ENCODE measurements around the gene LY6G5B. TPM values are rescaled to one million over a fixed set of nuclear protein-coding genes. Genes with fewer than 3 reads are reported as not detected.

The LY6G5B gene
- total and polyA plus RNA-seq, 9 donors, result 8.5 to 28.4 (median 13.1) TPM

DNA sequence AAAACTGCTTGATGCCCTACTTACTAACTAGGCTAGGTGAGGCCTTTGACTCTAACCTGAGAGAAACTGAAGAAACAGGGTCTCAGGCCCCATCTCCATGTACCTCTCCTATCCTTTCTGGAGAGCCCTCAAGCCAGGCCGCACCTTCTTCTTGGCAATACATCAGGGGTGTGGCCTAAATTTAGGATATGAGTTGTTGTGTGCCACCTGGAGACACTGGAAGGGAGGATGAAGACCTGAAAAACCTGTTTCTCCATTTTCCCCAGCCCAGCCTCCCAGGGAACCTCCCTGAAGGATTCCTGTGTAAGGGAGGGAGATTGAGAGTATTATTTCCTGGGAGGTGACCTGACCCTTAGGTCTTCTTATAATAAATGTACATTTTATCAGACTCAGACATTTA is 48.5 kb downstream of the LY6G5B start:
- Histone ChIP-seq H3K4me3 (no peak overlapping the region), H3K27ac (no peak overlapping the region), H3K9me3 (no peaks in the 10 kb centered on the region), H3K4me1 (ENCODE audit: insufficient read depth) (no peaks in the 10 kb centered on the region), H3K27me3 (no peaks in the 10 kb centered on the region), H3K36me3 (no peaks in the 10 kb centered on the region)
- DNase-seq, result no peak
- WGBS, 3 donors, result 71 to 85% (median 81%) methylated on average over 1 of the region's 1 CpG
- TF ChIP-seq POLR2A (IDR thresholded peaks at IDR 0.05), result no peak
- TF ChIP-seq, protein P1, sequence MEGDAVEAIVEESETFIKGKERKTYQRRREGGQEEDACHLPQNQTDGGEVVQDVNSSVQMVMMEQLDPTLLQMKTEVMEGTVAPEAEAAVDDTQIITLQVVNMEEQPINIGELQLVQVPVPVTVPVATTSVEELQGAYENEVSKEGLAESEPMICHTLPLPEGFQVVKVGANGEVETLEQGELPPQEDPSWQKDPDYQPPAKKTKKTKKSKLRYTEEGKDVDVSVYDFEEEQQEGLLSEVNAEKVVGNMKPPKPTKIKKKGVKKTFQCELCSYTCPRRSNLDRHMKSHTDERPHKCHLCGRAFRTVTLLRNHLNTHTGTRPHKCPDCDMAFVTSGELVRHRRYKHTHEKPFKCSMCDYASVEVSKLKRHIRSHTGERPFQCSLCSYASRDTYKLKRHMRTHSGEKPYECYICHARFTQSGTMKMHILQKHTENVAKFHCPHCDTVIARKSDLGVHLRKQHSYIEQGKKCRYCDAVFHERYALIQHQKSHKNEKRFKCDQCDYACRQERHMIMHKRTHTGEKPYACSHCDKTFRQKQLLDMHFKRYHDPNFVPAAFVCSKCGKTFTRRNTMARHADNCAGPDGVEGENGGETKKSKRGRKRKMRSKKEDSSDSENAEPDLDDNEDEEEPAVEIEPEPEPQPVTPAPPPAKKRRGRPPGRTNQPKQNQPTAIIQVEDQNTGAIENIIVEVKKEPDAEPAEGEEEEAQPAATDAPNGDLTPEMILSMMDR (IDR thresholded peaks at IDR 0.05), result no peak
- no peak for TF ChIP-seq EP300 (IDR thresholded peaks at IDR 0.05)
- intact Hi-C loops (cut with DNase I), result no loop called here

DNA sequence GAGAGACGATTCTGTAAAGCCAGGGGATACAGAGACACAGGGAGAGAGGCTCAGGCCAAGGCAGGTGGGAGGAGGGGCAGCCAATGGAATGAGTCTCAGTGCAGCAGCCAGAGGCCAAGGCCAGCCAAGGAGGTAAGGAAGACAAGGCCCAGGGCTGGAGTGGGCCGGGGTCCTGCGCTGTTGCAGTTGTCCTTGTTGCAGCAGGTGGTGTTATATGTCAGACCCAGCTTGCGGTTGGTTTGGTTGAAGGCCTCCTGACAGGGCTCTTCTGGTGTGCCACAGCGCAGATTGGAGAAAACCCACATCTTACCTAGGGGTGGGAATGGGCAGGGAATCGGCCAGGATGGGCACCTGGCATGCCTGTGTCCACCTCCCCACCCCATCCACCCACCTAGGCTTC is 49.2 kb downstream of the LY6G5B start:
- WGBS, 3 donors, result 60 to 80% (median 70%) methylated on average over 6 of the region's 6 CpGs
- Histone ChIP-seq H3K36me3 (no peaks in the 10 kb centered on the region), H3K27me3 (no peaks in the 10 kb centered on the region), H3K27ac (no peak overlapping the region), H3K4me3 (no peak overlapping the region), H3K9me3 (no peaks in the 10 kb centered on the region), H3K4me1 (ENCODE audit: insufficient read depth) (no peaks in the 10 kb centered on the region)
- intact Hi-C loops (cut with DNase I), result no loop called here
- DNase-seq, result no peak
- TF ChIP-seq, protein P1 (IDR thresholded peaks at IDR 0.05), result no peak
- TF ChIP-seq EP300 (IDR thresholded peaks at IDR 0.05) (no peak), POLR2A (IDR thresholded peaks at IDR 0.05) (no peak)

DNA sequence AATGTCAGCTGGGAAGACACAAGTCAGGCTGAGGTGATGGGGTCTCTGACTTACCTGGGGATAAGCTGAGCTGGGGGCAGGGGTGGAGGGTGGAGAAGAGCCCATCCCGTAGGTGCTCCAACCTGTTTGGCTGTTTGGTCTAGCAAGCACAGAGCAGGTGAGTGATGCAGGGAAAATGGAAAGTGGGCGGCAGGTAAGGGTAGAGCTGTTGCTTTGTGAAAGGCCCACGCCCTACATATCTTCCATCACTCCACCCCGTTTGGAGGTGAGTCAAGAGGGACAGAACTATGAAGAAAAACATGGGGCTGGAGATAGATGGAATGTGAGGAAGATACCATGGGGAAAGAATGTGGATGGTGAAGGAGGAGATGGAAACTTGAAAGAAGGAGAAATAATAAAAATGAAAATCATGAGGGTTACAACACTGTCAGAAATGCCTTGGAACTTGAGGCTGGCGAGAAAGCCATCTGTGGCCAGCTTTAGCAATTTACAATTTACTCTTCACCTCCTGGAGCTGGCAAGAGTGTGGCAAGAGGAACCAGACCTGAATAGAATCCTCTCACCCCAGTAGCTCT is 50.5 kb downstream of the LY6G5B start:
- DNase-seq, result no peak
- intact Hi-C loops (cut with DNase I), result loop anchor here in 1 of 4 donors (10.0 kb wide), 1 partner anchor 465 kb away; the partner anchor contains the start of gene AGER
- TF ChIP-seq EP300 (IDR thresholded peaks at IDR 0.05) (no peak), POLR2A (IDR thresholded peaks at IDR 0.05) (no peak)
- TF ChIP-seq, protein P1 (IDR thresholded peaks at IDR 0.05), result no peak
- Histone ChIP-seq H3K27me3 (no peaks in the 10 kb centered on the region), H3K27ac (no peak overlapping the region), H3K4me1 (ENCODE audit: insufficient read depth) (no peaks in the 10 kb centered on the region), H3K4me3 (no peak overlapping the region), H3K36me3 (no peaks in the 10 kb centered on the region), H3K9me3 (no peaks in the 10 kb centered on the region)
- WGBS, 3 donors, result 75 to 85% (median 78%) methylated on average over 5 of the region's 5 CpGs

DNA sequence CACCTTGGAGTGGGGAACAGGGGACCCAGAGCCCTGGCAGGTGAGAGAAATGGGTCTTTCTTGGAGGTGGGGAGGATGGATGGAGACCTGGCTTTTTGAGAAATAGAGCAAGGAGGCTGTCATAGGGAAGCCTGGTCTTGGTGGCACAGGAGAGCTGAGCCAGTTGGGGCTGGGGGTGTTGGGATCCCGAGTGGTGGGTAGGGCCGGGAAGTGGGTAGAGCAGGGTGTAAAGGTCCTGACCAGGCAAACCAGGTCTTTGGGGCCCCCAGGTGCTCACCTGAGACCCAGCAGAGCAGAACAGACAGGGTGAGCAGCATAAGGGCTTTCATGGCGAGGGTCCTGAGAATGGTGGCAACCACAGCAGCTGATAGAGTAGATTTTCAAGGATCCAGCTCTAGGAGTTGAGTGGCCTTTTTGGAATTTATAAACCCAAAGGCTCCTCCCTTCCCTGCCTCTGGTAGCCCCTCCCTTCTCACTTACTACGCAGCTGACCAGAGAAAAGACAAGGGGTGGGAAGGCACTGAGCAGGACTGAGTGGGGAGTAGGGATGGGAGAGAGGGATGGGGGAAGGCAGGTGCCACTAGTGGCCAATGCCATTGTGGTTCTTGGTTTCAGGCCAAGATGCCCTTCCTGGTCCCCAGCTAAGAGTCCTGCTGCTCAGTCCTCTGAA is 51.7 kb downstream of the LY6G5B start, which contains the start of gene LY6G6C:
LY6G6C (minus strand) TSS at position 396 of the 670 bp plus-strand sequence; CDS start at position 329, 67 bp downstream.
- TF ChIP-seq POLR2A (IDR thresholded peaks at IDR 0.05), result no peak
- TF ChIP-seq EP300 (IDR thresholded peaks at IDR 0.05), result no peak
- TF ChIP-seq, protein P1 (IDR thresholded peaks at IDR 0.05), result no peak
- H3K27ac ChIP-seq, result no peak within 1 kb of the TSS
- 82 to 89% (median 87%) methylated on average over 4 of the region's 4 CpGs for WGBS, 3 donors
- H3K36me3 ChIP-seq, result no peaks in the 10 kb centered on the region
- no peak for DNase-seq
- H3K27me3 ChIP-seq, result no peaks in the 10 kb centered on the region
- no peaks in the 10 kb centered on the region for H3K4me1 ChIP-seq (ENCODE audit: insufficient read depth)
- no peak within 1 kb of the TSS for H3K4me3 ChIP-seq
- intact Hi-C loops (cut with DNase I), result loop anchor here in 2 of 4 donors (2.0 to 10.0 kb wide), 2 partner anchors 49 to 463 kb away; partner anchors contain the start of gene AGER (in 1 of the 2)
- H3K9me3 ChIP-seq, result no peaks in the 10 kb centered on the region

Data from ovary (tissue), 9 donors.